GM18858 (cell line): ENCODE data around the gene LDLRAD4.

Source experiments
- ATAC-seq: cut with Tn5 transposase; IDR thresholded peaks from one replicate; pipeline ENCODE4 v1.9.1; 2021; ENCODE audit not compliant: unreplicated experiment

Gene LDLRAD4

GRCh38 chr18:13619505-13620205 lies 401.1 kb downstream of the LDLRAD4 start:
- no peak for ATAC-seq

- ATAC-seq: no peak
Observed at GRCh38 chr18:13620206-13620672, 401.7 kb downstream of the LDLRAD4 start.

GRCh38 chr18:13620818-13621445 lies 402.4 kb downstream of the LDLRAD4 start:
- no peak for ATAC-seq

- ATAC-seq: no peak
Observed at GRCh38 chr18:13621446-13621849, 402.9 kb downstream of the LDLRAD4 start.

GRCh38 chr18:13621886-13622619 lies 403.5 kb downstream of the LDLRAD4 start:
- ATAC-seq: no peak

GRCh38 chr18:13622751-13623150 lies 404.2 kb downstream of the LDLRAD4 start:
- ATAC-seq: no peak

DNA sequence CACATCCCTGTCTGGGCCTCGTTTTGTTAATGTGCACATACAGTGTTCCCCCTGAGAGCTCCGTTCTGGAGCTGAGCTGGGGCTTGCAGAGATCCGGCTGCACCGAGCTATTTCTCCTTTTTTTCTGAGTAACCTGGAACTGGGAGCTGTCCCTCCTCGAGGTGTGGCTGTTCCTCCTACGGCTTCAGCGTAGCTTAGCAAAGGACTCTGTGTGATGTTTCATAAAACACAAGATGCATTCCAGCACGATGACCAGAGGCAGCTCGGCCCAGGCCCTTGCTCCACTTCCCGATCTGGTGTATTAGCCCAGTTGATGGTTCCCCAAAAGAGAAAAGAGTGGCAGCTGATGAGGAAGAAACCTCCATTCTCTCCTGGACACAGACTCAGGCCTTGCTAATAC lies 404.8 kb downstream of the LDLRAD4 start:
- no peak for ATAC-seq

DNA sequence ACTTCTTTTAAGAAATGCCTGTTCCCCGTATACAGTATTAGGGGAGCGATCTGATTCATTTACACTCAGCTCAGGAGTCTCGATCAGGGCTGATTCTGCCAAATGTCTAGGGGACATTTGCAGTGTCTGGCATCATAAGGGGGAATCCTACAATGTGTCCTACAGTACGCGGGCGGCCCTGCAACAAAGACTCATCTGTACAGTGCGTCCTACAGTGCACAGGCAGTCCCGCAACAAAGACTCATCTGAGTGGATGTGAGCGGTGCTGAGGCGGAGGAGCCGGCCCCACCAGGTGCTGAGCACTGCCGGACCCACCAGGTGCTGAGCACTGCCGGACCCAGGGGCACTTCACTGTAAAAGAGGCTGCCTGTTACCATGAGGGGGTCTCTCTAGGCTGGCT lies 405.3 kb downstream of the LDLRAD4 start:
- ATAC-seq: no peak

- ATAC-seq: no peak
Observed at GRCh38 chr18:13624563-13625237, 406.1 kb downstream of the LDLRAD4 start.

- no peak for ATAC-seq
Observed at GRCh38 chr18:13625355-13625754, 406.8 kb downstream of the LDLRAD4 start.

GRCh38 chr18:13625843-13626543 lies 407.4 kb downstream of the LDLRAD4 start:
- no peak for ATAC-seq

GRCh38 chr18:13626544-13626908 lies 408.0 kb downstream of the LDLRAD4 start:
- ATAC-seq: no peak

GRCh38 chr18:13627639-13628038 lies 409.1 kb downstream of the LDLRAD4 start:
- no peak for ATAC-seq

DNA sequence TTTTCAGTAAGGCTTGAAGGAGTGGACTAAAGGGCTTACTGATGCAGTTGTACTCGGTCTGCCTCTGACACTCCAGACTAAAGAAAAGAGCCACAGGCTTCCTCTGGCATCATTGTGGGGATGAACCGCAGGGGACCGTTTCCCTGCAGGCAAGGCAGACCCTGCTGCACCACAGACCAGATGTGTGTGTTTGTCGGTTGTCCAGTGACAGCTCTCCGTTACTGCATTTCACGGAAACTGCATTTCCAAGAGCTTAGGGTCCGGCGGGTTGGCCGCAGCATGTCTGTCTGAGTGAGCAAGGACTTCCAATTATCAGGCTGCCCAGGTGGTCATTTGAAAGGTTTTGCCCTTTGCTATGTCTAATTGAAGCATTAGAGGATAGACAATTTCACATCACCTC lies 409.7 kb downstream of the LDLRAD4 start:
- ATAC-seq: no peak

- peak; percentile 77 for ATAC-seq
Observed at GRCh38 chr18:13629841-13630715, 411.5 kb downstream of the LDLRAD4 start.

- ATAC-seq: no peak
Observed at GRCh38 chr18:13630716-13631268, 412.2 kb downstream of the LDLRAD4 start.

DNA sequence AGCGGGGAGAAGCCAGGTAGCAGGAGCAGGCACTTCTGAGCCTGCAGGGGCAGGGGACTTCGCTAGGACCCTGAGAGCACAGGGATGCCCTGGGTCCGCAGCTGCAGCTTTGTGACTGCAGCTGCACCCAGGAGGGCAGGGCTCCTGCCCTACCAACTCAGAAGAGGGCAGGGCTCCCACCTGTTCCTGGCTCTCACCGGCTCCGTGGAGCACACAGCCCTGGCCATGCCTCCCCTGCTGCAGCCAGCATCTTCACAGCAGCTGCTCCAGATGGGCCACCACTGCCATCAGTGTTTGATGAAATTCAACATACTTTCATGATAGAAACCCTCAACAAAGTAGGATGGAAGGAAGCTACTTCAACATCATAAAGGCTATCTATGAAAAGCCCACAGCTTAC lies 415.1 kb downstream of the LDLRAD4 start:
- no peak for ATAC-seq

GRCh38 chr18:13635046-13635445 lies 416.5 kb downstream of the LDLRAD4 start:
- no peak for ATAC-seq

GRCh38 chr18:13638719-13639595 lies 420.4 kb downstream of the LDLRAD4 start:
- ATAC-seq: no peak
